Left lung (tissue), 10 donors: Measurements from ENCODE around the gene PXDN. TPM values are rescaled to one million over a fixed set of nuclear protein-coding genes. Genes with fewer than 3 reads are reported as not detected.
A peak's percentile ranks its signal among the peaks of the same experiment; 100 is the strongest.
"Not testable (repeated sequence)": the region's sequence is repeated elsewhere in the genome, so short reads cannot be mapped to it uniquely, and the experiment has no call there.

Experiments
- ATAC-seq: fragments of 200-7000 bp; cut with Tn5 transposase; one replicate; pipeline ENCODE4 v1.9.1; 2020; ENCODE audit warnings: moderate library complexity
- DNase-seq, 4 donors: peaks; one replicate each; pipeline ENCODE4 v3.0.0-alpha.2; 2013 to 2020
- H3K27ac ChIP-seq, 2 donors: fragments of 200-600 bp; sonication (generic) in 1 of 2; one replicate each; pipeline versions ENCODE4 v1.5.0 to v1.8.0; 2020 to 2021
- H3K27me3 ChIP-seq, 2 donors: fragments of 200-600 bp; sonication (generic) in 1 of 2; one replicate each; pipeline versions ENCODE4 v1.5.0 to v1.8.0; 2020 to 2021
- H3K36me3 ChIP-seq, 2 donors: fragments of 200-600 bp; sonication (generic) in 1 of 2; one replicate each; pipeline versions ENCODE4 v1.5.0 to v1.8.0; 2020 to 2021
- H3K4me1 ChIP-seq, 2 donors: fragments of 200-600 bp; one replicate each; pipeline ENCODE4 v1.8.0; 2021
- H3K4me3 ChIP-seq, 2 donors: fragments of 200-600 bp; sonication (generic) in 1 of 2; one replicate each; pipeline versions ENCODE4 v1.5.0 to v1.8.0; 2020 to 2021; ENCODE audit warnings: mild to moderate bottlenecking in 1 of 2
- H3K9me3 ChIP-seq, 2 donors: fragments of 200-600 bp; sonication (generic) in 1 of 2; one replicate each; pipeline versions ENCODE4 v1.5.0 to v1.8.0; 2020 to 2021
- CTCF ChIP-seq, 2 donors: fragments of 200-600 bp; sonication (generic) in 1 of 2; IDR thresholded peaks; one replicate each; pipeline versions ENCODE4 v1.5.0 to v1.8.0; 2021; ENCODE audit warnings: antibody characterized with exemption in 2 of 2
- intact Hi-C, 2 donors: fragments of 100-400 bp; cut with DNase I; formaldehyde crosslinking; loops; one replicate each; pipeline versions ENCODE4 v1.11.2 to v1.14.2; 2022
- polyA plus RNA-seq, 6 donors: library from polyadenylated mRNA; unstranded; fragments of 120-200 nt; gene quantifications; one replicate each; pipeline ENCODE4 v1.2.1, GENCODE V29; 2013; ENCODE audit not compliant: insufficient read length in 6 of 6
- total RNA-seq, 2 donors: library from RNA; stranded (reverse); fragmentation: NEBNext Ultra II Directional; extraction: Animal tissue kit (Norgen Biotek cat#: 25700); gene quantifications; one replicate each; pipeline ENCODE4 v1.2.1, GENCODE V29; 2021
- donor health status: DM: no; HTN: yes; CAD: no.
- donor health status: DM: no; HTN: no; CAD: no.

The PXDN gene
- total and polyA plus RNA-seq, 8 donors = 44.8 to 215 (median 174) TPM

GRCh38 chr2:1759611-1759930 is 15.3 kb upstream of the PXDN start:
- DNase-seq (no peak), ATAC-seq (no peak)
- H3K4me3 ChIP-seq = no peak overlapping the region
- peaks cover 0 to 12% of the 10 kb centered on the region in 2 donors for H3K9me3 ChIP-seq
- H3K36me3 ChIP-seq = no peaks in the 10 kb centered on the region
- peaks cover 0 to 5% of the 10 kb centered on the region in 2 donors for H3K4me1 ChIP-seq
- intact Hi-C loops = no loop called here
- no peak for TF ChIP-seq CTCF (IDR thresholded peaks at IDR 0.05)
- no peak overlapping the region for H3K27ac ChIP-seq
- no peaks in the 10 kb centered on the region for H3K27me3 ChIP-seq

GRCh38 chr2:1758774-1759610 is 14.7 kb upstream of the PXDN start:
- intact Hi-C loops = no loop called here
- no peak for DNase-seq

GRCh38 chr2:1758171-1758570 is 13.9 kb upstream of the PXDN start:
- Histone ChIP-seq H3K27ac (no peak overlapping the region), H3K4me1 (peaks cover 0 to 5% of the 10 kb centered on the region in 2 donors), H3K27me3 (no peaks in the 10 kb centered on the region), H3K36me3 (no peaks in the 10 kb centered on the region), H3K9me3 (peaks cover 0 to 17% of the 10 kb centered on the region in 2 donors), H3K4me3 (no peak overlapping the region)
- intact Hi-C loops = no loop called here
- DNase-seq (peak in 2 of 4 donors; percentile 67 to 73), ATAC-seq (no peak)
- no peak for TF ChIP-seq CTCF (IDR thresholded peaks at IDR 0.05)

More at GRCh38 chr2:1758774-1759610, 14.7 kb upstream of the PXDN start:
- Histone ChIP-seq H3K27ac (no peak overlapping the region), H3K27me3 (no peaks in the 10 kb centered on the region), H3K4me3 (no peak overlapping the region), H3K9me3 (peaks cover 0 to 17% of the 10 kb centered on the region in 2 donors), H3K36me3 (no peaks in the 10 kb centered on the region), H3K4me1 (peaks cover 0 to 5% of the 10 kb centered on the region in 2 donors)
- TF ChIP-seq CTCF (IDR thresholded peaks at IDR 0.05) = no peak
- ATAC-seq = no peak

- no peak for ATAC-seq
- peaks cover 0 to 5% of the 10 kb centered on the region in 2 donors for H3K4me1 ChIP-seq
- intact Hi-C loops = no loop called here
- no peaks in the 10 kb centered on the region for H3K27me3 ChIP-seq
- H3K36me3 ChIP-seq = no peaks in the 10 kb centered on the region
- peaks cover 0 to 17% of the 10 kb centered on the region in 2 donors for H3K9me3 ChIP-seq
- no peak for DNase-seq
- TF ChIP-seq CTCF (IDR thresholded peaks at IDR 0.05) = no peak
- no peak overlapping the region for H3K27ac ChIP-seq
- no peak overlapping the region for H3K4me3 ChIP-seq
These were observed 13.3 kb upstream of the PXDN start for GRCh38 chr2:1757567-1757966.

GRCh38 chr2:1757146-1757545 is 12.8 kb upstream of the PXDN start:
- H3K27me3 ChIP-seq, intact Hi-C loops, ATAC-seq, DNase-seq, H3K4me1 ChIP-seq, H3K27ac ChIP-seq, H3K36me3 ChIP-seq, H3K4me3 ChIP-seq: not testable (repeated sequence)
- peaks cover 0 to 17% of the 10 kb centered on the region in 2 donors for H3K9me3 ChIP-seq
